GM19452 (cell line): Measurements from ENCODE around the gene SLC8A3.

Source experiments
- ATAC-seq: cut with Tn5 transposase; IDR thresholded peaks from one replicate; pipeline ENCODE4 v1.9.1; 2021; ENCODE audit not compliant: unreplicated experiment

SLC8A3 gene

DNA sequence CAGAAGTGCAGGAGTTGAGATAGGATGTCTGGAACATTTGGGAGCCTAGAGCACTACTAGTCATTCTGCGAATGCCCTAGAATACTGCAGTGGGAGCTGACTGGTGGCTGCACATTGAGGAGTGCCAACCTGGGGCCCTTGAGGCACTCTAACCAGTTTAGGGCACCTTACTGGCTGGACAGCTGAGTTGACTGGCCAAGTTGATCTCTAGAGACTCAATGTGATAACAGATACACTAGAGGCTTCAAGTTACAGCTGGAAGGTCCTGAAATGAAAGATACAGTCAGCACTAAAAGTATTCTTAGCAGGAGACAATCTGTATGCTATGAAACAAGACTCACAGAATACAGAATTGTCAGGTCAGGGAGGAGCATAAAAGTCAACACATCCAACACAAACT is 8.0 kb downstream of the SLC8A3 start:
- no peak for ATAC-seq

DNA sequence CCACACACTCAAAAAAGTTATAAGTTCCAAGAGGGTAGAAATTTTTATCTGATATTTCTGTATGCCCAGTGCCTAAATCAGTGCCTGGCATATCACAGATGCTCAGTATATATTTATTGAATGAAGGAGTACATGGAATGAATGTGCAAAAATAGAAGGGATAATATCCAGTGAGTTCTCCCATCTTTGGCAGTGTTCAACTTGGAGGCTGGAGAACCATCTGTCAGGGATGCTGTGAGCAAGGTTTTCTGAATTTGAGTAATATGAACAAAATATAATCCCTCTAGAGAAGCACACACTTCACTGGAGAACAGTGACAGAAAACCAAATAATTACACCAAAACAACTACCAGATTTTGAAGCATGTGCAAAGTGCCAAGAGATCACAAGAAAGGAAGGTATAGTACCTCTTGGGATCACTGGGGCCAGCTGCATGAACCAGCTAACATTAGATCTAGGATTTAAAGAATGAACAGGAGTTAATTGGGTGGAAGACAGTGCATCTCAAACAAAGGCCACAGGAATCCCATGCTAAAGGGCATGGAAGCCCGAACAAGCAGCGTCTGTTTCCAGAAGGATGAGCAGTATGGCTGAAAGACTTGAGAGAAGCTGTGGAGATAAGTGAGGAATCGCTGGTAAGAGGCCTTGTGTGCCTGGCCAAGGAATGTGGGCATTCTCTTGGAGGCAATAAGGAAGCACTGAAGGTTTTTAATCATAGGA is 11.5 kb downstream of the SLC8A3 start:
- ATAC-seq = no peak

GRCh38 chr14:70173569-70173968 is 15.2 kb downstream of the SLC8A3 start:
- ATAC-seq = no peak

- ATAC-seq = no peak
These were observed 17.0 kb downstream of the SLC8A3 start for GRCh38 chr14:70171726-70172125.

GRCh38 chr14:70170976-70171375 is 17.8 kb downstream of the SLC8A3 start:
- no peak for ATAC-seq

DNA sequence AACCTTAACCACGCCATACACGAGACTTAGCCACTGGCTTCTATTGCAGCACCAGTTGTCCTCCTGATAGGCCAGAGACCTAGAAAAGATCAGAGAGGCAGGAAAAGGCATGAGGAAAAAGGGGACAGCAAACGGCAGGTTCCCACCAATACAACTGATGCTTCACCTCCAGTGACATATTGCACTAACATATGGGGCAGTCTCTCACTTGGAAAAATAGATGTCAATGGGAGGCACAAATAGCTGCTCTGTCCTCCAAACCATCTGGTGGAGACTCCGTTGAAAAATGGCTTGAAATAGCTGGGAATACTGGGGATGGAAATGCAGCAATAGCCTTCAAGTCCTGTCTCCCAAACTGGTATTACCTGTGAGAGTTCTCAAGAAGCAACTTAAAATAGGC is 20.3 kb downstream of the SLC8A3 start:
- no peak for ATAC-seq

DNA sequence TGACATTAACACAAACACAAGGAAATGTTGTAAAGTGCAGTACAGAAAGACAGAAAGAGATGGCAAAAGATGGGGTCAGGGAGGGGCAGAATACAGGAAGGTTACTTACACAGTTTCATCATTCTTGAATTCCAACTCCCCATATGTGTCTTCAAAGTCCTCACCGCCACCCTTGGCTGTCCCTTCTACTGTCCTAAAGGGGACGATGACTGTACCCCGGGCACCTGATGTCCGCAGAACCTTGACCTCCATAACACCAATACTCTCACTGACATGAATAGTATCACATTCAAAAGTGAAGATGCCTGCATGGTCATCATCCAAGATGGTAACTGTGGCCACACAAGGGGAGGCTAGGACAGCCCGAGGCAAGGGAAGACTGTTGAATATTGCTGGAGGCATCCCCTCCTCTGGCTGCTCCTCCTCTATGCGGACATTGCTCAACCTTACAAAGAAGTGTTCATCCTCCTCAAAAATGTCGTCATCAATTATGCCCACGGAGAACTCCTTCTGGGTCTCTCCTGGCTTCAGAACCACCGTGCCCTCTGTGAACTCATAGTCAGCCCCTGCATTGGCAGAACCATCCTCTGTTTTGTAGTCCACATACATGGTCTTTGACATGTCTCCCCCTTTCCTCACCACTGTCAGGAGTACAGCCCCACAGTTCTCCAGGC is 22.1 kb downstream of the SLC8A3 start:
- no peak for ATAC-seq

DNA sequence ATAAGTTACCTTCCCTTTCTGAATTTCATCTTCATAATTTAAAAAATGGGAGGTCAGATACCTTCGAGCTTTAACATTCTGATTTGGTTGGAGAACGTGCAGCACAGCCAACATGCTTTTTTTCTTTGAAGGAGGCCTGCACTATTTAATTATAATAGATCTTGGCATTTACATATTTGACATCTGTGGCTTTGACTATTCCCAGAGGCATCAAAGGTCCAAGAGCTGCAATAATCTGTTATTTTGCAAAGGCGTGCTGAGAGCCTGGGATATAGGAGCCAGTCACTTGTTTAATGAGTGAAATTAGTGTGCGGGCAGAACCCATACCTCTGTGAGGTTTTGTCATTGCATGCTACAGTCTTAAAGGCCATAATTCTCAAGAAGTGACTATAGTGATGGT is 26.4 kb downstream of the SLC8A3 start:
- no peak for ATAC-seq

- ATAC-seq = no peak
These were observed 32.2 kb downstream of the SLC8A3 start for GRCh38 chr14:70156592-70156991.

- ATAC-seq = no peak
These were observed 36.0 kb downstream of the SLC8A3 start for GRCh38 chr14:70152704-70153103.

DNA sequence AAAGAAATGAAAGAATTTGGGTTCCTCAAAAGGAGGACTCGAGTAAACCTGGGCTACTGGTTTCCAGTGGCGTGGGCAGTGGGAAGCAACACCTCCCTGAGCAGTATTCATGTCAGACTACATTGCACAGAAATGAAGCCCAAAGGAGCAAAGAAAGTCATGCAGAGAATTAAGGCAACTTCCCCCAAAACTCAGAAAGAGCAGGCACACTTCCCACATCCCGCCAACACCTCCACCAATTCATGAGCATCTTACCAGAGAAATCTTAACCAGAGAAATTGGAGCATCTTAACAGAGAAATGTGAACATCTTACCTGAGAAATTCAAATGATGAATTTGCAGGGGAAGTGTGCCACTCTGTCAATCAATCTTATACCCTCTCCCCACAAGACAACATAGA is 36.7 kb downstream of the SLC8A3 start:
- no peak for ATAC-seq

GRCh38 chr14:70149596-70150165 is 39.1 kb downstream of the SLC8A3 start:
- ATAC-seq = no peak

- ATAC-seq = no peak
These were observed 39.7 kb downstream of the SLC8A3 start for GRCh38 chr14:70148911-70149595.

- ATAC-seq = no peak
These were observed 40.4 kb downstream of the SLC8A3 start for GRCh38 chr14:70148351-70148750.

- ATAC-seq = no peak
These were observed 44.7 kb downstream of the SLC8A3 start for GRCh38 chr14:70144046-70144445.

DNA sequence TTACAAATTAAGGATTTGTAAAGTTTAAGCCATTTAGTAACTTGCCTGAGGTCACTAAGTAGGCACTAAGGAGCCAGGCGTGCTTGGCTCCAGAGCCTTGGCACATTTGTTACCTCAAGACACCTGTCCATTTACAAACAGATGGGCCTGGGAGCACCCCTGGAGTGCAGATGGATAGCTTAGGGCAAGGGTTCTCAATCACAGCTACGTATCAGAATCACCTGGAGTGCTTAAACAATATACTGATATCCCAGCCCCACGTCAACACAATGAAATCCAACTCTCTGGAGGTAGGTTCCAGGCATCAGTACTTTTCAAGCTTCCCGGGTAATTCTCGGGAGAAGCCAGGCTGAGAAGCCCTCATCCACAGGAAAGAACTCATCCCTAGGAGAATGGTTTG is 45.4 kb downstream of the SLC8A3 start:
- ATAC-seq = no peak

DNA sequence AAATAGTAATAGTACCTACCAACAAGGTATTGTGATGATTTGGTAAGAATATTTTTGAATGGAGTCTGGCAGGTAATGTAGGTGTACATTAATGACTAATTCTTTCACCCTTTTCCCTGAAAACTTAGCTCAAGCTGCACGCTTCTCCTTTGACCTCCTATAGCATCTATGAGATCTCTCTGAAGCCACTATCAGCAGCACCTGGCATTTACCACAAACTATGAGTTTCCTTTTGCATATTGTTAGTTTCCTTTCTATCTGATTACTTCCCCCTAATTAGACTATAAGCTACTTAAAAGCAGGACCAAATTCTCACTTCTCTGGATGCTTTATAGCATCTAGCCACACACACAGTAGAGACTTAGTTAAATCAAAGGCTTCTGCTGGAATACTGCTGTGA is 48.1 kb downstream of the SLC8A3 start:
- ATAC-seq = no peak

DNA sequence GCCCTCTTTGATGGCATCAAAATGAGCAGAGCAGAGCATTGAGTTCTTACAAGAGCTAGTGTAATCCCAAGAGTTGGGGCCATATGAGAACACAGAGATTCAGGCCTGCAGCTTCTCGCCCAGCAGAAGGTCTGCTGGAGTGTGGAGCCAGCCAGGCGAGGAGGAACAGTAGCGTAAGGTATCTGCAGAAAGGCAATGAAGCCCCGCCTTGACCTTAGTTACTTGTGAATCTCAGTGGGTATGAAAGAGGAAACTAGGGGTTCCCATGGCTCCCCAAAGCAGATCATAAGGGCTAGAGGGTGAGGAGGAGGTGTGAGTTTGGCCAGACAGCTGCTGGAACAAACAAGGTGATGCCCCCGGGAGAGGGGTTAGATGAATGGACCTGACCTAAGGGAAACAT is 49.4 kb downstream of the SLC8A3 start:
- ATAC-seq = no peak

DNA sequence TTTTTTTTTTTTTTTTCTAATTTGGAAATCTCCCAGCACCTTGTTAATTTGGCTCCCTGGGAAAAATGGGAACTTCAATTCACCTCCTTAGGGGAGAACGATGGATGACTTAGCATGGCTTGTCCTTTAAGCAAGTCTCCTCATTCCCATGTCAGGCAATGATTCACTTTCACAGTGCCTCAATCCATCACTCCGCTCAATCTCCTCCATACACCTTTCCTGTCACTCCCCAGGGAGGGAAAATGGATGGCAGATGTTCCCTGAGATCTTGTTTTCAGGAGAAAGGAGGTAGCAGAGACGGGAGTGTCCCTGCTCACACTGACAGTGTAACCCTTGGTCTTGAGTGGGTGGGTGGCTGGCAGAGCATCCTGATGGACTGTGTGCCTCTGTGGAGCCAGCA is 51.0 kb downstream of the SLC8A3 start:
- ATAC-seq = no peak

- ATAC-seq = no peak
These were observed 55.3 kb downstream of the SLC8A3 start for GRCh38 chr14:70133461-70133860.

DNA sequence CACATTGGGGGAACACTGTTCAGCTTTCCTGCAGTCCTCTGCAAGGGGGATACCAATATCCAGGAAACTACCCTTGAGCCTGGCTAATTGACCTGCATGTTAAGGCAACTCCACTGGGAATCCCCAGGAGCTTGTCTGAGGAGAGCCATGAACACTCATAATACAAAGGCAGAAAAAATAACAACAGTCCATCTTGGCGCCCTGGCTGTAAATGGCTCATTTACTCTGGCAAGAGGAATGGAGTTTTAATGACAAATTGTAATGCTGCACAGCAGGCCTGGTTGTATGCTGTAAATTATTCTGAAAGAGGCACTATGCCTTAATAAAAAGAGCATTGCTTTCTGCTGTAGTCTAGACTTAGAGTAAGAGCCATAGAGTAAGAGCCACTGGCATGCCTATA is 58.3 kb downstream of the SLC8A3 start:
- ATAC-seq = no peak

DNA sequence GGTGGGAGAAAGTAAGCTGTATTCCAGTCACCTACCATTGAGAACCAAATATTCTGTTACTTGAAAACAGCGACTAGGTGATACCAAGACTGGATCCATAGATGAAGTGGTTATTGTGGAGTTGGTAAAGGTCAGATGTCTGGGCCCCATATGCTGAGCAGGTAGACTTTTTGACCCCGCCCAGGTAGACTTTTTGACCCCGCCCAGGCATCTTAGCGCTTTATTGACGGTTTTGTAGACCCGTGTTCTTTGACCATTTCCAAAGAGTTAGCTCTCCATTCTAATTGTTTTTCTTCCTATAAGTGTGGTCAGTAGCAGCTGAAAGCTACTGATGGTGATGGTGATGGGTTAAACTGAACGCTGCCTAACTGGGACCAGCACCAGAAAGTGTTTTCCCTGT is 61.6 kb downstream of the SLC8A3 start:
- no peak for ATAC-seq
